Measurements from ENCODE around the gene BNIP3. TPM values are rescaled to one million over a fixed set of nuclear protein-coding genes. Genes with fewer than 3 reads are reported as not detected.

Gene BNIP3
- total RNA-seq, 4 donors from 2014 or later = 81.2 to 162 (median 135) TPM

DNA sequence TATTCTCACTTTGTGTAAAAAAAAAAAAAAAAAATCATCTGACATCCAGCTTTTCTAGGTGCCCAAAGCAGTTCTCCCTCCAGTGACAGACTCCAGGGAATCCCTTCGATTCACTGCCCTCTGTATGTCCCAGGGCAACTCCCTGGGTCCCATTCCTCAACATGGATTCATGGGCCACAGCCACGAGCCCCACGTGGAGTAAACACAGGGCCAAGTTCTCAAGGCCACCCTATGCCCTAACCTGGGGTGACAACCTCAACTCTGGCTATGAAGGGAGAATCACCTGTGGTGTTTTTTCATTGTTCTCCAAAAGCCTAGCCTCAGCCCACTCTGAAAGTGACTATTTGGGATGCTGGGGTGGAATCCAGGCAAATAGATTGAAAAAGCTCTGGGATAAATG lies 3.4 kb downstream of the BNIP3 start:
- Histone ChIP-seq H3K4me1 (peaks cover 31% of the 10 kb centered on the region), H3K36me3 (peaks cover 2% of the 10 kb centered on the region), H3K27ac (no peak overlapping the region), H3K9me3 (no peaks in the 10 kb centered on the region), H3K4me3 (no peak overlapping the region), H3K27me3 (no peaks in the 10 kb centered on the region)
- DNase-seq (ENCODE audit: low spot score in 2 of 2) = no peak
- TF ChIP-seq, protein P1, sequence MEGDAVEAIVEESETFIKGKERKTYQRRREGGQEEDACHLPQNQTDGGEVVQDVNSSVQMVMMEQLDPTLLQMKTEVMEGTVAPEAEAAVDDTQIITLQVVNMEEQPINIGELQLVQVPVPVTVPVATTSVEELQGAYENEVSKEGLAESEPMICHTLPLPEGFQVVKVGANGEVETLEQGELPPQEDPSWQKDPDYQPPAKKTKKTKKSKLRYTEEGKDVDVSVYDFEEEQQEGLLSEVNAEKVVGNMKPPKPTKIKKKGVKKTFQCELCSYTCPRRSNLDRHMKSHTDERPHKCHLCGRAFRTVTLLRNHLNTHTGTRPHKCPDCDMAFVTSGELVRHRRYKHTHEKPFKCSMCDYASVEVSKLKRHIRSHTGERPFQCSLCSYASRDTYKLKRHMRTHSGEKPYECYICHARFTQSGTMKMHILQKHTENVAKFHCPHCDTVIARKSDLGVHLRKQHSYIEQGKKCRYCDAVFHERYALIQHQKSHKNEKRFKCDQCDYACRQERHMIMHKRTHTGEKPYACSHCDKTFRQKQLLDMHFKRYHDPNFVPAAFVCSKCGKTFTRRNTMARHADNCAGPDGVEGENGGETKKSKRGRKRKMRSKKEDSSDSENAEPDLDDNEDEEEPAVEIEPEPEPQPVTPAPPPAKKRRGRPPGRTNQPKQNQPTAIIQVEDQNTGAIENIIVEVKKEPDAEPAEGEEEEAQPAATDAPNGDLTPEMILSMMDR (IDR thresholded peaks at IDR 0.05) = no peak
- TF ChIP-seq EP300 (IDR thresholded peaks at IDR 0.05) (no peak), POLR2AphosphoS5 (IDR thresholded peaks at IDR 0.05) (no peak), POLR2A (IDR thresholded peaks at IDR 0.05) (no peak)
- 84% methylated on average over 3 of the region's 3 CpGs for WGBS

DNA sequence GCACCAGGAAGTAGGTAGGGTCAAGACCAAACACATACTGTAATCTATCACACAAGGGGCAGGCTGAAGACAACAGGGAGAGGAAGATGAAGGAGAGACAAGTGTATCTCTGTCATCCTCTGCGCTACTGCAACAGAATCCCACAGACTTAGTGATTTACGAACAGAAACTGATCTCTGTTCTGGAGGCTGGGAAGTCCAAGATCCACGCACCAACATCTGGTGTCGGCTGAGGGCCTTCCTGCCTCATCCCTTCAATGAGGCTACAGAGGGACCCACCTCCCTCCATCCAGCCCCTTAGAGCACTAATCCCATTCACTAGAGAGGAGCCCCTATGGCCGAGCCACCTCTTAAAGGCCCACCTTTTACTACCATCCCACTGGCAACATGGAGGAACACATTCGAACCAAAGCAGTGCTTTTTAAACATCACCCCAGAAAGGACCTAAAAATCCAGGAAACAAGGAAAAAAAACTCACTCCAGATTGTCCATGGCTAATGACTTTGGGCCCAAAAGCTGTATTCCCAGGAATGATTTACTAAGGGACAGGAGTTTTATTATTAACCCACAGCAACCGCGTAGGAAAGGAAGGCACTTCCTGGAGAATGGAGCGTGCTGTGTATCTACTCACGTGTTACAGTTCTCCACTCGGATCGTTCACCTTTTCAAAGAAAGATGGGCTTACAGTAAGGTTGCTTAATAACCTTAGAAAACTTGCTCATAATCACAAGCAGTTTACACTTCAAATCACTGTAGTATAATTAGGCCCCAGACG lies 4.2 kb downstream of the BNIP3 start:
- peak in 1 of 2 donors; percentile 16 for DNase-seq (ENCODE audit: low spot score in 2 of 2)
- H3K36me3 ChIP-seq = peaks cover 10% of the 10 kb centered on the region
- H3K9me3 ChIP-seq = no peaks in the 10 kb centered on the region
- no peak overlapping the region for H3K4me3 ChIP-seq
- H3K27ac ChIP-seq = no peak overlapping the region
- 93% methylated on average over 13 of the region's 13 CpGs for WGBS
- H3K4me1 ChIP-seq = peaks cover 30% of the 10 kb centered on the region
- TF ChIP-seq POLR2AphosphoS5 (IDR thresholded peaks at IDR 0.05) = no peak
- no peak for TF ChIP-seq POLR2A (IDR thresholded peaks at IDR 0.05)
- TF ChIP-seq EP300 (IDR thresholded peaks at IDR 0.05) = no peak
- TF ChIP-seq, protein P1 (IDR thresholded peaks at IDR 0.05) = no peak
- no peaks in the 10 kb centered on the region for H3K27me3 ChIP-seq

DNA sequence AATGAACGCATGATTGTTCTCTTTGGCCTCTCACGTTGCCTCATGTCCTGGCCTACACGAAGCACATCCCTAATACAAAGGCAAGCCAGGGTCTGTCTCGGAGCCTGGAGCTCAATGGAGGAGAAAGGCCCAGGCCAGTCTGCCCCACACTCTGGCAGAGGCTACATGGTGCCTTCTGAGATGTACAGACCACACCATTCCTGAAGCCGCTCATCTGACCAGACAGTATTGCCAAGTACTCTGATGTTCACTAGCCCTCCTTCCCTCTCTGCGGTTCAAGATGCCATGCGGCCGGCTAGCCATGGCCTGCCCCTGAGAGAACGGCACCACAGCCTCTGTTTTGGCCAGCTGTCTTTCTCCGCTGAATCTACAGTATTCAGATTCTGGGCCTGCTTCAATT lies 5.9 kb downstream of the BNIP3 start:
- no peaks in the 10 kb centered on the region for H3K9me3 ChIP-seq
- DNase-seq (ENCODE audit: low spot score in 2 of 2) = no peak
- WGBS = 98% methylated on average over 10 of the region's 10 CpGs

DNA sequence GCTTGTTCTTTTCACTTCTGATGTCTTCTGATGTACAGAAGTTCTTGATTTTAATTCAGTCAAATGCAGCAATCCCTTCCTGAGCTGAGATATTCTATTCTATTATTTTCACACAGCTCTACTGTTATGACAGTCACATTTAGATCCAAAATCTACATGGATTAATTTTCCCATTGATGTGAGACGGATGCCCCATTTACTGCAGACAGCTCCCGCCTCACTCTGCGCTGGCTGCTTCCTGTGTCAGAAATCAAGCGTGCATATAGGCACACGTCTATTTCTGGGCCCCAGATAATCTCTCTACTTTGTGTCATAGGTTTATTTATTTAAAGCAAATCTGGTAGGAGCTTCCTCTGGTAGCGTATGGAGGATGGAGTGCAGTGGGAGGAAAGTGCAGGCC lies 6.7 kb downstream of the BNIP3 start:
- TF ChIP-seq POLR2AphosphoS5 (IDR thresholded peaks at IDR 0.05) (no peak), EP300 (IDR thresholded peaks at IDR 0.05) (no peak), POLR2A (IDR thresholded peaks at IDR 0.05) (no peak)
- TF ChIP-seq, protein P1 (IDR thresholded peaks at IDR 0.05) = no peak
- no peaks in the 10 kb centered on the region for H3K9me3 ChIP-seq
- peaks cover 27% of the 10 kb centered on the region for H3K36me3 ChIP-seq
- WGBS = 77% methylated on average over 6 of the region's 6 CpGs
- H3K4me1 ChIP-seq = peaks cover 13% of the 10 kb centered on the region
- H3K27ac ChIP-seq = no peak overlapping the region
- H3K4me3 ChIP-seq = no peak overlapping the region
- DNase-seq (ENCODE audit: low spot score in 2 of 2) = no peak
- H3K27me3 ChIP-seq = no peaks in the 10 kb centered on the region

More for the DNA sequence above, 5.9 kb downstream of the BNIP3 start:
- Histone ChIP-seq H3K27me3 (no peaks in the 10 kb centered on the region), H3K4me3 (no peak overlapping the region), H3K27ac (no peak overlapping the region), H3K36me3 (peaks cover 19% of the 10 kb centered on the region), H3K4me1 (peaks cover 21% of the 10 kb centered on the region)
- TF ChIP-seq POLR2A (IDR thresholded peaks at IDR 0.05) (no peak), EP300 (IDR thresholded peaks at IDR 0.05) (no peak), POLR2AphosphoS5 (IDR thresholded peaks at IDR 0.05) (no peak)
- TF ChIP-seq, protein P1 (IDR thresholded peaks at IDR 0.05) = no peak

DNA sequence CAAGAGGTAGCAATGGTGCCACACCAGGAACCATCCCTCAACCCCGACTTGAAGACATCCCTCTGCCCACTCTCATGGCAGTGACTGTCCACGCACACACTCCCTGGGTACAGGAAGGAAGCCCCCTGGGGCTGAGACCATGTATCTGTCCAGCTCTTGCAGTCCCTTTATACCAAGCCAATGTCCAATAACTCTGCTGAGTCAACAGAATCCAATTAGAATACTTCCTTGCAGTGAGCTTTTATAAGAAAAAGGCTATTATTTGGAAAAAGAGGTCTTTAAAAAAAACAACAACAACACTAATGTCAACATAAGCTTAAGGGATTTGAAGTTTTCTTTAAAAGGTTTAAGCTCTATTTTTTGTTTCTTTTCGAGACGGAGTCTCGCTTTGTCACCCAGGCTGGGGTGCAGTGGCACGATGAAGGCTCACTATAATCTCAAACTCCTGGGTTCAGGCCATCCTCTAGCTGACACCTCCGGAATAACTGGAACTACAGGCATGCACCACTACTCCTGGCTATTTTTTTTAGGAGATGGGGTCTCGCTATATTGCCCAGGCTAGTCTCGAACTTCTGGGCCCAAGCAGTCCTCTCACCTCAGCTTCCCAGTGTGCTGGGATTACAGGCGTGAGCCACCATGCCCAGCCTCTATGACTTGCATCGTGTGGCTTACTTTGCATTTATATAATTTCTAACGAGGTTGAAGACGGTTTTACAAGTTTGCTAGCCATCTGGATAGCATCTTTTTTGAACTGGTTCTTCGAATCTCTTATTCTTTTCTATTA lies 7.5 kb downstream of the BNIP3 start:
- TF ChIP-seq, protein P1 (IDR thresholded peaks at IDR 0.05) = no peak
- TF ChIP-seq POLR2AphosphoS5 (IDR thresholded peaks at IDR 0.05) = no peak
- no peak for TF ChIP-seq EP300 (IDR thresholded peaks at IDR 0.05)
- TF ChIP-seq POLR2A (IDR thresholded peaks at IDR 0.05) = no peak
- peaks cover 6% of the 10 kb centered on the region for H3K4me1 ChIP-seq
- H3K4me3 ChIP-seq = no peak overlapping the region
- DNase-seq (ENCODE audit: low spot score in 2 of 2) = no peak
- H3K27ac ChIP-seq = no peak overlapping the region
- peaks cover 35% of the 10 kb centered on the region for H3K36me3 ChIP-seq
- WGBS = 95% methylated on average over 14 of the region's 14 CpGs
- no peaks in the 10 kb centered on the region for H3K9me3 ChIP-seq
- no peaks in the 10 kb centered on the region for H3K27me3 ChIP-seq

Measured in suprapubic skin (tissue), 4 donors.